GM23338 (cell line): ENCODE results near the gene MTA3. TPM values are rescaled to one million over a fixed set of nuclear protein-coding genes. Genes with fewer than 3 reads are reported as not detected.
"Not testable (repeated sequence)": the region's sequence is repeated elsewhere in the genome, so short reads cannot be mapped to it uniquely, and the experiment has no call there.

Experiments
- ATAC-seq: fragments of 200-7000 bp; cut with Tn5 transposase; 3 replicates; pipeline ENCODE4 v1.9.1; 2020
- DNase-seq: peaks from one replicate; pipeline ENCODE4 v3.0.0-alpha.2; 2015; ENCODE audit warnings: low spot score
- H2AFZ ChIP-seq: fragments of 200-600 bp; sonication (generic); 2 replicates; pipeline ENCODE4 v1.8.0; 2016; ENCODE audit warnings: antibody characterized with exemption, mild to moderate bottlenecking, moderate library complexity
- H3F3A ChIP-seq: fragments of 200-600 bp; sonication (generic); replicated peaks from 2 replicates; pipeline ENCODE4 v1.8.0; 2017; ENCODE audit warnings: antibody characterized with exemption, mixed run types, low read depth
- H3K27ac ChIP-seq: fragments of 200-600 bp; sonication (generic); 2 replicates; pipeline ENCODE4 v1.6.1; 2016; ENCODE audit warnings: low read depth
- H3K27me3 ChIP-seq: fragments of 200-600 bp; sonication (generic); 2 replicates; pipeline ENCODE4 v1.8.0; 2016; ENCODE audit warnings: mild to moderate bottlenecking, mixed run types, moderate library complexity; ENCODE audit not compliant: insufficient read depth
- H3K36me3 ChIP-seq: fragments of 200-600 bp; sonication (generic); 2 replicates; pipeline ENCODE4 v1.8.0; 2016; ENCODE audit warnings: mild to moderate bottlenecking; ENCODE audit not compliant: insufficient read depth
- H3K4me1 ChIP-seq: fragments of 200-600 bp; sonication (generic); 2 replicates; pipeline ENCODE4 v1.8.0; 2016; ENCODE audit warnings: mild to moderate bottlenecking, moderate library complexity; ENCODE audit not compliant: insufficient read depth
- H3K4me2 ChIP-seq: fragments of 200-600 bp; sonication (generic); 2 replicates; pipeline ENCODE4 v1.7.1; 2017; ENCODE audit warnings: mixed run types
- H3K4me3 ChIP-seq: fragments of 200-600 bp; sonication (generic); 2 replicates; pipeline ENCODE4 v1.6.1; 2016; ENCODE audit warnings: mixed run types
- H3K79me2 ChIP-seq: fragments of 200-600 bp; sonication (generic); replicated peaks from 2 replicates; pipeline ENCODE4 v1.8.0; 2017; ENCODE audit warnings: mild to moderate bottlenecking; ENCODE audit not compliant: insufficient read depth
- H3K9me2 ChIP-seq: fragments of 200-600 bp; sonication (generic); 2 replicates; pipeline ENCODE4 v1.8.0; 2017; ENCODE audit not compliant: insufficient read depth
- H4K20me1 ChIP-seq: fragments of 200-600 bp; sonication (generic); replicated peaks from 2 replicates; pipeline ENCODE4 v1.8.0; 2017; ENCODE audit warnings: mild to moderate bottlenecking; ENCODE audit not compliant: insufficient read depth
- H3K27ac Mint-ChIP-seq: 2 replicates; pipeline ENCODE4 v1.8.0; 2020; ENCODE audit warnings: inconsistent platforms, mild to moderate bottlenecking, moderate library complexity, mixed read lengths
- H3K27me3 Mint-ChIP-seq: 3 replicates; pipeline ENCODE4 v1.8.0; 2022; ENCODE audit warnings: low read depth, mild to moderate bottlenecking, moderate library complexity, mixed read lengths, inconsistent platforms; ENCODE audit not compliant: insufficient read depth, poor library complexity
- H3K36me3 Mint-ChIP-seq: 3 replicates; pipeline ENCODE4 v1.8.0; 2021; ENCODE audit warnings: low read depth, mild to moderate bottlenecking, inconsistent platforms, moderate library complexity, mixed read lengths
- H3K4me1 Mint-ChIP-seq: 3 replicates; pipeline ENCODE4 v1.8.0; 2020; ENCODE audit warnings: mild to moderate bottlenecking, inconsistent platforms, mixed read lengths
- H3K4me3 Mint-ChIP-seq: 3 replicates; pipeline ENCODE4 v1.8.0; 2021; ENCODE audit warnings: moderate library complexity, mild to moderate bottlenecking, inconsistent platforms, mixed read lengths
- H3K9me3 Mint-ChIP-seq: 3 replicates; pipeline ENCODE4 v1.8.0; 2020; ENCODE audit warnings: moderate library complexity, mild to moderate bottlenecking, inconsistent platforms, mixed read lengths
- CREB1 ChIP-seq: fragments of 250-450 bp; sonication (Bioruptor Pico); IDR thresholded peaks from 2 replicates; pipeline ENCODE4 v1.5.0; 2020; ENCODE audit warnings: low read depth, mild to moderate bottlenecking, moderate library complexity
- EZH2 ChIP-seq: fragments of 200-600 bp; sonication (generic); IDR thresholded peaks from one replicate; pipeline ENCODE4 v1.8.0; 2017; ENCODE audit warnings: antibody characterized with exemption, mild to moderate bottlenecking, low read depth; ENCODE audit not compliant: unreplicated experiment
- EZH2phosphoT487 ChIP-seq: fragments of 200-600 bp; sonication (generic); IDR thresholded peaks from one replicate; pipeline ENCODE4 v1.8.1; 2018; ENCODE audit warnings: antibody characterized with exemption; ENCODE audit not compliant: unreplicated experiment
- polyA plus RNA-seq: library from polyadenylated mRNA; unstranded; fragments of >200 nt; fragmentation: Nextera tagmentation; extraction: Ambion mirVana; gene quantifications from 2 replicates; pipeline ENCODE4 v1.2.1, GENCODE V29; 2016
- total RNA-seq: library from RNA; depleted of rRNA; stranded (reverse); fragments of >200 nt; shearing (Covaris generic); gene quantifications from 2 replicates; pipeline ENCODE4 v1.2.3, GENCODE V29; 2014
- TF ChIP-seq, protein P1 (sequence below): fragments of 250-450 bp; sonication (Bioruptor Pico); IDR thresholded peaks from 2 replicates; pipeline ENCODE4 v1.5.0; 2020; ENCODE audit warnings: mild to moderate bottlenecking, moderate library complexity
- TF ChIP-seq, protein P2 (sequence below): IDR thresholded peaks from one replicate; pipeline ENCODE4 v1.6.1; 2018; ENCODE audit warnings: antibody characterized with exemption; ENCODE audit not compliant: unreplicated experiment

Gene MTA3
- total and polyA plus RNA-seq, 2 experiments from 2014 or later = 162 to 208 TPM

DNA sequence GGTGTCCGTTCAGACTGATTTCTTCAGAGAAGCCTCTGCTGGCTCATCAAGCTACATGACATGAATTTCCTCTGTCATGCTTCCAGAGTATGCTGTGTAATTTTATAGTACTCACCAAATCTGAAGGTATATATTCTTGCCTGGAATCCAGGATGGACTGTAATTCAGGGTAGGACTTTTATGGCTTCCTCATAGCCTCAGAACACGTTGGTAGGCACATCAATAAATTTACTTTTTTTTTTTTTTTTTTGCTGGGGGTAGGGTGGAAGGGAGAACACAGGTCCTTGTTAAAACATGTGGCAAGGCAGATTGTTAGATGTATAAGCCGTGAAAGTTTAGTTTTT lies 34.4 kb downstream of the MTA3 start (continued):
- TF ChIP-seq, protein P1, sequence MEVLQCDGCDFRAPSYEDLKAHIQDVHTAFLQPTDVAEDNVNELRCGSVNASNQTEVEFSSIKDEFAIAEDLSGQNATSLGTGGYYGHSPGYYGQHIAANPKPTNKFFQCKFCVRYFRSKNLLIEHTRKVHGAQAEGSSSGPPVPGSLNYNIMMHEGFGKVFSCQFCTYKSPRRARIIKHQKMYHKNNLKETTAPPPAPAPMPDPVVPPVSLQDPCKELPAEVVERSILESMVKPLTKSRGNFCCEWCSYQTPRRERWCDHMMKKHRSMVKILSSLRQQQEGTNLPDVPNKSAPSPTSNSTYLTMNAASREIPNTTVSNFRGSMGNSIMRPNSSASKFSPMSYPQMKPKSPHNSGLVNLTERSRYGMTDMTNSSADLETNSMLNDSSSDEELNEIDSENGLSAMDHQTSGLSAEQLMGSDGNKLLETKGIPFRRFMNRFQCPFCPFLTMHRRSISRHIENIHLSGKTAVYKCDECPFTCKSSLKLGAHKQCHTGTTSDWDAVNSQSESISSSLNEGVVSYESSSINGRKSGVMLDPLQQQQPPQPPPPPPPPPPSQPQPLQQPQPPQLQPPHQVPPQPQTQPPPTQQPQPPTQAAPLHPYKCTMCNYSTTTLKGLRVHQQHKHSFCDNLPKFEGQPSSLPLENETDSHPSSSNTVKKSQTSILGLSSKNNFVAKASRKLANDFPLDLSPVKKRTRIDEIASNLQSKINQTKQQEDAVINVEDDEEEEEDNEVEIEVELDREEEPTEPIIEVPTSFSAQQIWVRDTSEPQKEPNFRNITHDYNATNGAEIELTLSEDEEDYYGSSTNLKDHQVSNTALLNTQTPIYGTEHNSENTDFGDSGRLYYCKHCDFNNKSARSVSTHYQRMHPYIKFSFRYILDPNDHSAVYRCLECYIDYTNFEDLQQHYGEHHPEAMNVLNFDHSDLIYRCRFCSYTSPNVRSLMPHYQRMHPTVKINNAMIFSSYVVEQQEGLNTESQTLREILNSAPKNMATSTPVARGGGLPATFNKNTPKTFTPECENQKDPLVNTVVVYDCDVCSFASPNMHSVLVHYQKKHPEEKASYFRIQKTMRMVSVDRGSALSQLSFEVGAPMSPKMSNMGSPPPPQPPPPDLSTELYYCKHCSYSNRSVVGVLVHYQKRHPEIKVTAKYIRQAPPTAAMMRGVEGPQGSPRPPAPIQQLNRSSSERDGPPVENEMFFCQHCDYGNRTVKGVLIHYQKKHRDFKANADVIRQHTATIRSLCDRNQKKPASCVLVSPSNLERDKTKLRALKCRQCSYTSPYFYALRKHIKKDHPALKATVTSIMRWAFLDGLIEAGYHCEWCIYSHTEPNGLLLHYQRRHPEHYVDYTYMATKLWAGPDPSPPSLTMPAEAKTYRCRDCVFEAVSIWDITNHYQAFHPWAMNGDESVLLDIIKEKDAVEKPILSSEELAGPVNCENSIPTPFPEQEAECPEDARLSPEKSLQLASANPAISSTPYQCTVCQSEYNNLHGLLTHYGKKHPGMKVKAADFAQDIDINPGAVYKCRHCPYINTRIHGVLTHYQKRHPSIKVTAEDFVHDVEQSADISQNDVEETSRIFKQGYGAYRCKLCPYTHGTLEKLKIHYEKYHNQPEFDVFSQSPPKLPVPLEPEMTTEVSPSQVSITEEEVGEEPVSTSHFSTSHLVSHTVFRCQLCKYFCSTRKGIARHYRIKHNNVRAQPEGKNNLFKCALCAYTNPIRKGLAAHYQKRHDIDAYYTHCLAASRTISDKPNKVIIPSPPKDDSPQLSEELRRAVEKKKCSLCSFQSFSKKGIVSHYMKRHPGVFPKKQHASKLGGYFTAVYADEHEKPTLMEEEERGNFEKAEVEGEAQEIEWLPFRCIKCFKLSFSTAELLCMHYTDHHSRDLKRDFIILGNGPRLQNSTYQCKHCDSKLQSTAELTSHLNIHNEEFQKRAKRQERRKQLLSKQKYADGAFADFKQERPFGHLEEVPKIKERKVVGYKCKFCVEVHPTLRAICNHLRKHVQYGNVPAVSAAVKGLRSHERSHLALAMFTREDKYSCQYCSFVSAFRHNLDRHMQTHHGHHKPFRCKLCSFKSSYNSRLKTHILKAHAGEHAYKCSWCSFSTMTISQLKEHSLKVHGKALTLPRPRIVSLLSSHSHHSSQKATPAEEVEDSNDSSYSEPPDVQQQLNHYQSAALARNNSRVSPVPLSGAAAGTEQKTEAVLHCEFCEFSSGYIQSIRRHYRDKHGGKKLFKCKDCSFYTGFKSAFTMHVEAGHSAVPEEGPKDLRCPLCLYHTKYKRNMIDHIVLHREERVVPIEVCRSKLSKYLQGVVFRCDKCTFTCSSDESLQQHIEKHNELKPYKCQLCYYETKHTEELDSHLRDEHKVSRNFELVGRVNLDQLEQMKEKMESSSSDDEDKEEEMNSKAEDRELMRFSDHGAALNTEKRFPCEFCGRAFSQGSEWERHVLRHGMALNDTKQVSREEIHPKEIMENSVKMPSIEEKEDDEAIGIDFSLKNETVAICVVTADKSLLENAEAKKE (CRISPR knock-in tag) = no peak
- TF ChIP-seq EZH2 (no peak), EZH2phosphoT487 (no peak), CREB1 (CRISPR knock-in tag) (no peak)
- TF ChIP-seq, protein P2, sequence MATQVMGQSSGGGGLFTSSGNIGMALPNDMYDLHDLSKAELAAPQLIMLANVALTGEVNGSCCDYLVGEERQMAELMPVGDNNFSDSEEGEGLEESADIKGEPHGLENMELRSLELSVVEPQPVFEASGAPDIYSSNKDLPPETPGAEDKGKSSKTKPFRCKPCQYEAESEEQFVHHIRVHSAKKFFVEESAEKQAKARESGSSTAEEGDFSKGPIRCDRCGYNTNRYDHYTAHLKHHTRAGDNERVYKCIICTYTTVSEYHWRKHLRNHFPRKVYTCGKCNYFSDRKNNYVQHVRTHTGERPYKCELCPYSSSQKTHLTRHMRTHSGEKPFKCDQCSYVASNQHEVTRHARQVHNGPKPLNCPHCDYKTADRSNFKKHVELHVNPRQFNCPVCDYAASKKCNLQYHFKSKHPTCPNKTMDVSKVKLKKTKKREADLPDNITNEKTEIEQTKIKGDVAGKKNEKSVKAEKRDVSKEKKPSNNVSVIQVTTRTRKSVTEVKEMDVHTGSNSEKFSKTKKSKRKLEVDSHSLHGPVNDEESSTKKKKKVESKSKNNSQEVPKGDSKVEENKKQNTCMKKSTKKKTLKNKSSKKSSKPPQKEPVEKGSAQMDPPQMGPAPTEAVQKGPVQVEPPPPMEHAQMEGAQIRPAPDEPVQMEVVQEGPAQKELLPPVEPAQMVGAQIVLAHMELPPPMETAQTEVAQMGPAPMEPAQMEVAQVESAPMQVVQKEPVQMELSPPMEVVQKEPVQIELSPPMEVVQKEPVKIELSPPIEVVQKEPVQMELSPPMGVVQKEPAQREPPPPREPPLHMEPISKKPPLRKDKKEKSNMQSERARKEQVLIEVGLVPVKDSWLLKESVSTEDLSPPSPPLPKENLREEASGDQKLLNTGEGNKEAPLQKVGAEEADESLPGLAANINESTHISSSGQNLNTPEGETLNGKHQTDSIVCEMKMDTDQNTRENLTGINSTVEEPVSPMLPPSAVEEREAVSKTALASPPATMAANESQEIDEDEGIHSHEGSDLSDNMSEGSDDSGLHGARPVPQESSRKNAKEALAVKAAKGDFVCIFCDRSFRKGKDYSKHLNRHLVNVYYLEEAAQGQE = no peak

DNA sequence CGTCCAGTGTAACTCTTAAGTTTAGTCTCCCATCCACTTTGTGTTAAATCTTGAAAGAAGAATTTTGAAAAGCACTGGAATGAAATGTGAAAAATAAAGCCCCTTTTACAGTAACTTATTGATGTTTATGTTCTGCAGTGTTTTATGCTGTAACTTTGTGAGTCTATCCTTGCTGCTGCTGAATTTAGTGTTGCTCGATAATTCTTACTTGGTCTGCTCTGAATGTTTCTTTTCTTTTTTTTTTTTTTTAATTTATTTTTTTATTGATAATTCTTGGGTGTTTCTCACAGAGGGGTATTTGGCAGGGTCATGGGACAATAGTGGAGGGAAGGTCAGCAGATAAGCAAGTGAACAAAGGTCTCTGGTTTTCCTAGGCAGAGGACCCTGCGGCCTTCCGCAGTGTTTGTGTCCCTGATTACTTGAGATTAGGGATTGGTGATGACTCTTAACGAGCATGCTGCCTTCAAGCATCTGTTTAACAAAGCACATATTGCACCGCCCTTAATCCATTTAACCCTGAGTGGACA lies 36.0 kb downstream of the MTA3 start:
- Histone ChIP-seq H3K79me2 (peaks cover 78% of the 10 kb centered on the region), H3F3A (peaks cover 15% of the 10 kb centered on the region; the same call in 1 of the 2 replicates), H4K20me1 (peaks cover 33% of the 10 kb centered on the region), H3K27ac (peak overlapping the region; percentile 72; the same call in 1 of the 2 replicates)
- H3K36me3 ChIP-seq, H3K4me1 ChIP-seq, H3K4me2 ChIP-seq, H3K4me1 Mint-ChIP-seq, ATAC-seq, H3K4me3 Mint-ChIP-seq, DNase-seq, H3K4me3 ChIP-seq, H2AFZ ChIP-seq, H3K9me2 ChIP-seq, H3K27me3 Mint-ChIP-seq, H3K27ac Mint-ChIP-seq, H3K27me3 ChIP-seq: not testable (repeated sequence)
- H3K9me3 Mint-ChIP-seq = peaks cover 20% of the 10 kb centered on the region
- H3K36me3 Mint-ChIP-seq = peaks cover 62% of the 10 kb centered on the region

DNA sequence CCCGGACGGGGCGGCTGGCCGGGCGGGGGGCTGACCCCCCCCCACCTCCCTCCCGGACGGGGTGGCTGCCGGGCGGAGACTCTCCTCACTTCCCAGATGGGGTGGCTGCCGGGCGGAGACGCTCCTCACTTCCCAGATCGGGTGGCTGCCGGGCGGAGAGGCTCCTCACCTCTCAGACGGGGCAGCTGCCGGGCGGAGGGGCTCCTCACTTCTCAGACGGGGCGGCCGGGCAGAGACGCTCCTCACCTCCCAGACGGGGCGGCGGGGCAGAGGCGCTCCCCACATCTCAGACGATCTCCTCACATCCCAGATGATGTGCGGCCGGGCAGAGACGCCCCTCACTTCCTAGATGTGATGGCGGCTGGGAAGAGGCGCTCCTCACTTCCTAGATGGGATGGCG lies 37.7 kb downstream of the MTA3 start:
- not testable (repeated sequence) for H3K4me2 ChIP-seq, H3K9me2 ChIP-seq, H3K27ac ChIP-seq, H3K27ac Mint-ChIP-seq, DNase-seq, H3K4me3 Mint-ChIP-seq, H3K27me3 Mint-ChIP-seq, ATAC-seq, H2AFZ ChIP-seq, H3K4me1 ChIP-seq, H3K27me3 ChIP-seq, H3K4me3 ChIP-seq, H3K4me1 Mint-ChIP-seq
- H3K9me3 Mint-ChIP-seq = peaks cover 20% of the 10 kb centered on the region
- Histone ChIP-seq H4K20me1 (peaks cover 23% of the 10 kb centered on the region), H3F3A (peaks cover 12% of the 10 kb centered on the region; the same call in 1 of the 2 replicates), H3K36me3 (peaks cover 23% of the 10 kb centered on the region), H3K79me2 (peaks cover 78% of the 10 kb centered on the region)
- H3K36me3 Mint-ChIP-seq = peaks cover 73% of the 10 kb centered on the region
